K562 (cell line): ENCODE results near the gene CCDC141. TPM values are rescaled to one million over a fixed set of nuclear protein-coding genes. Genes with fewer than 3 reads are reported as not detected.

ENCODE experiments used
- ATAC-seq: fragments of 200-7000 bp; cut with Tn5 transposase; 3 replicates; pipeline ENCODE4 v1.9.1; 2020; ENCODE audit warnings: moderate library complexity
- BruUV-seq: library from RNA; stranded (reverse); fragments of 400-500 nt; replicated peaks from 2 replicates; lab custom pipeline; 2021; lab: Mats Ljungman, UMichigan
- CTCF ChIA-PET: fragments of 300-600 bp; formaldehyde crosslinking; extraction: SDS; loops from one replicate; lab custom pipeline; 2021; ENCODE audit warnings: low intra/inter-chr PET ratio; lab: Yijun Ruan, JAX
- POLR2A ChIA-PET: fragments of 300-600, 350-650 bp; sonication (Branson Sonifier 250); formaldehyde crosslinking; extraction: SDS; loops from one replicate; lab custom pipeline; 2021; ENCODE audit warnings: antibody characterized with exemption, inconsistent platforms; lab: Yijun Ruan, JAX
- DNase-seq, 4 experiments: peaks; one replicate each; pipeline versions ENCODE4 v3.0.0 to v3.0.0-alpha.2; 2011 to 2018; ENCODE audit warnings: low spot score in 3 of 4, mixed read lengths in 3 of 4; ENCODE audit errors: extremely low read depth in 1 of 4
- FAIRE-seq: peaks from 2 replicates; lab custom pipeline; 2011; peaks lifted over from hg19 to GRCh38; lab: Jason Lieb, UNC
- H2AFZ ChIP-seq: 2 replicates; pipeline ENCODE4 v1.6.0; 2011; ENCODE audit warnings: low read depth, low read length, control low read depth, inconsistent platforms
- H3K27ac ChIP-seq: fragments of 200-600 bp; 3 replicates; pipeline ENCODE4 v1.8.0; 2011; ENCODE audit warnings: low read depth, mild to moderate bottlenecking, control low read depth, inconsistent platforms, low read length, moderate library complexity, mixed read lengths; ENCODE audit errors: extremely low read depth
- H3K27me3 ChIP-seq, 2 experiments: fragments of 300-600 bp in 1 of 2; 2 replicates in 1 of 2; 3 replicates in 1 of 2; pipeline versions ENCODE4 v1.6.0 to v1.8.0; 2011; ENCODE audit warnings: inconsistent platforms in 2 of 2, low read length in 2 of 2, mild to moderate bottlenecking in 1 of 2, mixed read lengths in 1 of 2, moderate library complexity in 1 of 2; ENCODE audit not compliant: control insufficient read depth in 2 of 2, insufficient read depth in 2 of 2
- H3K36me3 ChIP-seq: fragments of 300-600 bp; 3 replicates; pipeline ENCODE4 v1.8.0; 2011; ENCODE audit warnings: mild to moderate bottlenecking, low read length, inconsistent platforms; ENCODE audit not compliant: control insufficient read depth, insufficient read depth
- H3K4me1 ChIP-seq, 2 experiments: fragments of 200-600 bp in 1 of 2; replicated peaks in 1 of 2; 2 replicates in 1 of 2; 3 replicates in 1 of 2; pipeline versions ENCODE4 v1.5.1 to v1.8.0; 2011; ENCODE audit warnings: inconsistent platforms in 2 of 2, low read length in 2 of 2, mild to moderate bottlenecking in 1 of 2, mixed read lengths in 1 of 2, moderate library complexity in 1 of 2; ENCODE audit not compliant: control insufficient read depth in 2 of 2, insufficient read depth in 2 of 2
- H3K4me2 ChIP-seq: 2 replicates; pipeline ENCODE4 v1.6.1; 2011; ENCODE audit warnings: low read length, control low read depth, inconsistent platforms, mixed read lengths; ENCODE audit not compliant: insufficient read depth
- H3K4me3 ChIP-seq: fragments of 200-600 bp; sonication (generic), shearing (Covaris generic); 2 replicates; pipeline ENCODE4 v1.5.1; 2016; ENCODE audit warnings: control low read depth, inconsistent platforms
- H3K79me2 ChIP-seq: fragments of 200-600 bp; 3 replicates; pipeline ENCODE4 v1.8.0; 2011; ENCODE audit warnings: low read length, inconsistent platforms; ENCODE audit not compliant: control insufficient read depth, insufficient read depth
- H3K9ac ChIP-seq, 2 experiments: 2 replicates each; pipeline versions ENCODE4 v1.6.0 to v1.6.1; 2011; ENCODE audit warnings: low read depth in 2 of 2, low read length in 2 of 2, control low read depth in 1 of 2, inconsistent platforms in 1 of 2, mild to moderate bottlenecking in 1 of 2, mixed read lengths in 1 of 2; ENCODE audit not compliant: insufficient read depth in 1 of 2
- H3K9me1 ChIP-seq: one replicate; pipeline ENCODE4 v1.6.0; 2011; ENCODE audit warnings: inconsistent platforms, mild to moderate bottlenecking, low read length, moderate library complexity; ENCODE audit not compliant: control insufficient read depth, insufficient read depth
- H3K9me3 ChIP-seq: replicated peaks from 2 replicates; pipeline ENCODE4 v1.5.1; 2011; ENCODE audit warnings: low read depth, low read length, inconsistent platforms; ENCODE audit not compliant: control insufficient read depth, insufficient read depth
- H4K20me1 ChIP-seq: replicated peaks from 2 replicates; pipeline ENCODE4 v1.6.1; 2011; ENCODE audit warnings: low read length, inconsistent platforms, mixed read lengths; ENCODE audit not compliant: control insufficient read depth, insufficient read depth
- CEBPB ChIP-seq: fragments of 450-650 bp; IDR thresholded peaks from 2 replicates; pipeline ENCODE4 v1.6.1; 2016; ENCODE audit warnings: missing genetic modification characterization, missing compliant biosample characterization
- DMBX1 ChIP-seq: fragments of 250-450 bp; sonication (Bioruptor Pico); IDR thresholded peaks from 2 replicates; pipeline ENCODE4 v1.8.0; 2022; ENCODE audit warnings: inconsistent platforms, mild to moderate bottlenecking, moderate library complexity, borderline replicate concordance
- PCBP2 ChIP-seq: fragments of 200-400 bp; formaldehyde crosslinking; IDR thresholded peaks from 2 replicates; pipeline ENCODE4 v1.6.1; 2018; ENCODE audit warnings: low read length, low read depth, mild to moderate bottlenecking, moderate library complexity; ENCODE audit not compliant: poor library complexity, severe bottlenecking
- SMC3 ChIP-seq: conservative IDR thresholded peaks from 2 replicates; pipeline ENCODE4 v1.6.1; 2011; ENCODE audit warnings: low read depth, low read length, improper control_type of control experiment; ENCODE audit not compliant: insufficient read depth
- TCF7L2 ChIP-seq: fragments of 150-350 bp; IDR thresholded peaks from 2 replicates; pipeline ENCODE4 v1.6.1; 2016; ENCODE audit warnings: low read depth, mild to moderate bottlenecking, low read length, moderate library complexity
- TEAD4 ChIP-seq, 2 experiments: sonication (generic) in 1 of 2; formaldehyde crosslinking in 1 of 2; IDR thresholded peaks; 2 replicates each; pipeline versions ENCODE4 v1.6.1 to v1.8.0; 2012 to 2022; ENCODE audit warnings: borderline replicate concordance in 1 of 2, inconsistent platforms in 1 of 2, low read length in 1 of 2, mild to moderate bottlenecking in 1 of 2, missing genetic modification reagents in 1 of 2
- TRIM24 ChIP-seq, 2 experiments: fragments of 450-650 bp; IDR thresholded peaks; 2 replicates each; pipeline ENCODE4 v1.6.1; 2016
- ZKSCAN3 ChIP-seq: fragments of 250-450 bp; sonication (Bioruptor Pico); IDR thresholded peaks from 2 replicates; pipeline ENCODE4 v1.4.0; 2020
- ZNF175 ChIP-seq: fragments of 200-800 bp; sonication (Bioruptor generic); IDR thresholded peaks from 2 replicates; pipeline ENCODE4 v1.6.1; 2016; ENCODE audit warnings: low read depth, mild to moderate bottlenecking, missing genetic modification characterization, missing compliant biosample characterization
- WGBS: fragments of 100-300 bp; shearing (Covaris generic); methylation state at CpG from one replicate; pipeline ENCODE4 v1.1.6; 2016; ENCODE audit warnings: low coverage, mixed read lengths; ENCODE audit not compliant: insufficient coverage; ENCODE audit errors: missing lambda C conversion rate; 5-methylcytosine and 5-hydroxymethylcytosine counted together
- in situ Hi-C: fragments of 300-500 bp; cut with MboI; formaldehyde crosslinking; loops from 4 replicates; pipeline ENCODE4 v1.15.0; 2018; ENCODE audit warnings: inconsistent platforms, mixed read lengths
- intact Hi-C: fragments of 100-400 bp; cut with micrococcal nuclease; formaldehyde crosslinking; loops from 2 replicates; pipeline ENCODE4 v1.14.2; 2022
- polyA plus RNA-seq, 8 experiments: library from polyadenylated mRNA; depleted of rRNA in 4 of 8; stranded (reverse) in 5 of 8; unstranded in 3 of 8; fragments of >200 nt; fragmentation: Nextera tagmentation in 2 of 8; fragmentation: Illumina TruSeq in 1 of 8; extraction: Ambion mirVana in 2 of 8; extraction: Trizol in 1 of 8; gene quantifications; 2 replicates each; pipeline versions ENCODE4 v1.2.1 to v1.2.3, GENCODE V29; 2011 to 2014; ENCODE audit warnings: inconsistent platforms in 1 of 8, missing spikeins in 1 of 8
- total RNA-seq, 7 experiments: library from RNA; depleted of rRNA in 6 of 7; stranded (reverse); fragments of >200 nt in 6 of 7; fragmentation: Illumina TruSeq in 2 of 7; extraction: Trizol in 2 of 7; gene quantifications; 2 replicates each; pipeline versions ENCODE4 v1.2.1 to v1.2.3, GENCODE V29; 2011 to 2021; ENCODE audit warnings: low replicate concordance in 1 of 7
- TF ChIP-seq, protein P1 (sequence below): fragments of 450-650 bp; IDR thresholded peaks from 2 replicates; pipeline ENCODE4 v1.6.1; 2017; ENCODE audit warnings: antibody characterized with exemption
- TF ChIP-seq, protein P2 (sequence below): fragments of 450-650 bp; IDR thresholded peaks from 2 replicates; pipeline ENCODE4 v1.6.1; 2018; ENCODE audit warnings: mild to moderate bottlenecking, low read depth; ENCODE audit not compliant: partially characterized antibody
- TF ChIP-seq, protein P3 (sequence below): fragments of 250-450 bp; sonication (Bioruptor Pico); IDR thresholded peaks from 2 replicates; pipeline ENCODE4 v1.4.0; 2020; ENCODE audit warnings: mild to moderate bottlenecking, moderate library complexity

Gene CCDC141
- total and polyA plus RNA-seq, 9 of the 15 experiments (the other 6 are each of a cell fraction or from before 2014, with no cell fraction given) = 0.09 TPM; not detected in 8

DNA sequence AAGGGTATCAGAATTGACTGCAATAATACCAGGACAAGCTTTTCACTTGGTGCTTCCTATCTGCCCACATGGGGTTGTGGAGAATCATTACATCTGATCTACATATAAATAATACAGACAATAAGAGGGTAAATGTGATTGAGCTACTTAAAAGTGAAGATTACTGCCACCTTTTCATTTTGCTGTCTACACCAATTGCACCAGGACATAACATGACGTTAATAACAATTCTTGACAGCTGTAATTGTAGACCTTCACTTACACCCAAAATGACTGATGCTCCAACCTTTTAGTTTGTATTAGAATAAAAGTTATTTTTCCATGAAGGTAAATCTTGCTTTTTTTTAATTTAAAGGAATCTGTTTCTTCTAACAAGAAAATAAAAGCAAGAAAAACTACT is 206.2 kb downstream of the CCDC141 start:
- intact Hi-C loops = no loop called here
- Histone ChIP-seq H4K20me1 (no peaks in the 10 kb centered on the region), H3K4me1 (no peaks in the 10 kb centered on the region), H3K9me1 (no peaks in the 10 kb centered on the region), H3K27ac (no peak overlapping the region), H3K9ac (no peak overlapping the region), H3K4me3 (no peak overlapping the region), H3K27me3 (no peaks in the 10 kb centered on the region), H3K36me3 (no peaks in the 10 kb centered on the region), H3K4me2 (no peak overlapping the region), H2AFZ (no peak overlapping the region), H3K79me2 (no peaks in the 10 kb centered on the region), H3K9me3 (no peaks in the 10 kb centered on the region)
- ATAC-seq (no peak), FAIRE-seq (no peak), DNase-seq (no peak)
- 0% methylated on average over 1 of the region's 1 CpG for WGBS
- BruUV-seq = no TSS peak
- ChIA-PET CTCF (no interaction called here), POLR2A (no interaction called here)
- in situ Hi-C loops = no loop called here
- TF ChIP-seq TEAD4 (IDR thresholded peaks at IDR 0.05; ENCODE audit: low read length) (no peak), TEAD4 (CRISPR knock-in tag; IDR thresholded peaks at IDR 0.05; ENCODE audit: borderline replicate concordance) (no peak), DMBX1 (CRISPR knock-in tag) (no peak), SMC3 (no peak), ZKSCAN3 (no peak), ZNF175 (CRISPR knock-in tag) (no peak), PCBP2 (no peak), CEBPB (tag) (no peak), TRIM24 (IDR thresholded peaks at IDR 0.05) (no peak), TCF7L2 (no peak)
- TF ChIP-seq, protein P1, sequence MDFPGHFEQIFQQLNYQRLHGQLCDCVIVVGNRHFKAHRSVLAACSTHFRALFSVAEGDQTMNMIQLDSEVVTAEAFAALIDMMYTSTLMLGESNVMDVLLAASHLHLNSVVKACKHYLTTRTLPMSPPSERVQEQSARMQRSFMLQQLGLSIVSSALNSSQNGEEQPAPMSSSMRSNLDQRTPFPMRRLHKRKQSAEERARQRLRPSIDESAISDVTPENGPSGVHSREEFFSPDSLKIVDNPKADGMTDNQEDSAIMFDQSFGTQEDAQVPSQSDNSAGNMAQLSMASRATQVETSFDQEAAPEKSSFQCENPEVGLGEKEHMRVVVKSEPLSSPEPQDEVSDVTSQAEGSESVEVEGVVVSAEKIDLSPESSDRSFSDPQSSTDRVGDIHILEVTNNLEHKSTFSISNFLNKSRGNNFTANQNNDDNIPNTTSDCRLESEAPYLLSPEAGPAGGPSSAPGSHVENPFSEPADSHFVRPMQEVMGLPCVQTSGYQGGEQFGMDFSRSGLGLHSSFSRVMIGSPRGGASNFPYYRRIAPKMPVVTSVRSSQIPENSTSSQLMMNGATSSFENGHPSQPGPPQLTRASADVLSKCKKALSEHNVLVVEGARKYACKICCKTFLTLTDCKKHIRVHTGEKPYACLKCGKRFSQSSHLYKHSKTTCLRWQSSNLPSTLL = no peak
- TF ChIP-seq, protein P2, sequence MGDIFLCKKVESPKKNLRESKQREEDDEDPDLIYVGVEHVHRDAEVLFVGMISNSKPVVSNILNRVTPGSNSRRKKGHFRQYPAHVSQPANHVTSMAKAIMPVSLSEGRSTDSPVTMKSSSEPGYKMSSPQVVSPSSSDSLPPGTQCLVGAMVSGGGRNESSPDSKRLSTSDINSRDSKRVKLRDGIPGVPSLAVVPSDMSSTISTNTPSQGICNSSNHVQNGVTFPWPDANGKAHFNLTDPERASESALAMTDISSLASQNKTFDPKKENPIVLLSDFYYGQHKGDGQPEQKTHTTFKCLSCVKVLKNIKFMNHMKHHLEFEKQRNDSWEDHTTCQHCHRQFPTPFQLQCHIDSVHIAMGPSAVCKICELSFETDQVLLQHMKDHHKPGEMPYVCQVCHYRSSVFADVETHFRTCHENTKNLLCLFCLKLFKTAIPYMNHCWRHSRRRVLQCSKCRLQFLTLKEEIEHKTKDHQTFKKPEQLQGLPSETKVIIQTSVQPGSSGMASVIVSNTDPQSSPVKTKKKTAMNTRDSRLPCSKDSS = no peak
- TF ChIP-seq, protein P3, sequence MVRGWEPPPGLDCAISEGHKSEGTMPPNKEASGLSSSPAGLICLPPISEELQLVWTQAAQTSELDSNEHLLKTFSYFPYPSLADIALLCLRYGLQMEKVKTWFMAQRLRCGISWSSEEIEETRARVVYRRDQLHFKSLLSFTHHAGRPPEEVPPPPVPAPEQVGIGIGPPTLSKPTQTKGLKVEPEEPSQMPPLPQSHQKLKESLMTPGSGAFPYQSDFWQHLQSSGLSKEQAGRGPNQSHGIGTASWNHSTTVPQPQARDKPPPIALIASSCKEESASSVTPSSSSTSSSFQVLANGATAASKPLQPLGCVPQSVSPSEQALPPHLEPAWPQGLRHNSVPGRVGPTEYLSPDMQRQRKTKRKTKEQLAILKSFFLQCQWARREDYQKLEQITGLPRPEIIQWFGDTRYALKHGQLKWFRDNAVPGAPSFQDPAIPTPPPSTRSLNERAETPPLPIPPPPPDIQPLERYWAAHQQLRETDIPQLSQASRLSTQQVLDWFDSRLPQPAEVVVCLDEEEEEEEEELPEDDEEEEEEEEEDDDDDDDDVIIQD (CRISPR knock-in tag) = no peak
